HG03060 (cell line): Measurements from ENCODE around the gene CATSPER4.

Source experiments
- ATAC-seq: cut with Tn5 transposase; IDR thresholded peaks from one replicate; pipeline ENCODE4 v1.9.1; 2021; ENCODE audit warnings: low read depth, moderate number of reproducible peaks; ENCODE audit not compliant: unreplicated experiment

Gene CATSPER4

GRCh38 chr1:26190373-26190987 is at the start of gene CATSPER4:
Gene CATSPER4 (plus strand): TSS chr1:26190602. CDS start chr1:26190628, 26 bp downstream.
- ATAC-seq = no peak

- ATAC-seq = no peak
Measured at GRCh38 chr1:26142159-26142558, 48.2 kb upstream of the CATSPER4 start.

- no peak for ATAC-seq
Measured at GRCh38 chr1:26145041-26145959, 45.1 kb upstream of the CATSPER4 start.

GRCh38 chr1:26145960-26146294 is 44.5 kb upstream of the CATSPER4 start:
- no peak for ATAC-seq

- ATAC-seq = no peak
Measured at GRCh38 chr1:26148887-26149286, 41.5 kb upstream of the CATSPER4 start.

- no peak for ATAC-seq
Measured at GRCh38 chr1:26153966-26154532, 36.4 kb upstream of the CATSPER4 start.

- no peak for ATAC-seq
Measured at GRCh38 chr1:26154750-26155149, 35.7 kb upstream of the CATSPER4 start.

- ATAC-seq = no peak
Measured at GRCh38 chr1:26155370-26156284, 34.8 kb upstream of the CATSPER4 start.

- no peak for ATAC-seq
Measured at GRCh38 chr1:26156285-26157038, 33.9 kb upstream of the CATSPER4 start.

GRCh38 chr1:26158271-26158907 is 32.0 kb upstream of the CATSPER4 start:
- ATAC-seq = no peak

- no peak for ATAC-seq
Measured at GRCh38 chr1:26158908-26159742, 31.3 kb upstream of the CATSPER4 start, which contains the start of gene FAM110D. Gene FAM110D (plus strand): TSS chr1:26159079. CDS start chr1:26161292, 2,213 bp downstream.

GRCh38 chr1:26159743-26160039 is 30.7 kb upstream of the CATSPER4 start:
- no peak for ATAC-seq

- no peak for ATAC-seq
Measured at GRCh38 chr1:26160527-26161414, 29.6 kb upstream of the CATSPER4 start.

GRCh38 chr1:26161415-26162219 is 28.8 kb upstream of the CATSPER4 start:
- no peak for ATAC-seq

- ATAC-seq = no peak
Measured at GRCh38 chr1:26162220-26162709, 28.1 kb upstream of the CATSPER4 start.

- ATAC-seq = no peak
Measured at GRCh38 chr1:26163684-26164035, 26.7 kb upstream of the CATSPER4 start.
